ENCODE results near the gene DTNBP1.
"Not testable (repeated sequence)": the region's sequence is repeated elsewhere in the genome, so short reads cannot be mapped to it uniquely, and the experiment has no call there.

Gene DTNBP1

DNA sequence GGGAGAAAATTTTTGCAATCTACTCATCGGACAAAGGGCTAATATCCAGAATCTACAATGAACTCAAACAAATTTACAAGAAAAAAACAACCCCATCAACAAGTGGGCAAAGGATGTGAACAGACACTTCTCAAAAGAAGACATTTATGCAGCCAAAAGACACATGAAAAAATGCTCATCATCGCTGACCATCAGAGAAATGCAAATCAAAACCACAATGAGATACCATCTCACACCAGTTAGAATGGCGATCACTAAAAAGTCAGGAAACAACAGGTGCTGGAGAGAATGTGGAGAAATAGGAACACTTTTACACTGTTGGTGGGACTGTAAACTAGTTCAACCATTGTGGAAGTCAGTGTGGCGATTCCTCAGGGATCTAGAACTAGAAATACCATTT is 4.1 kb upstream of the DTNBP1 start:
- DNase-seq (ENCODE audit: low read depth): not testable (repeated sequence)

DNA sequence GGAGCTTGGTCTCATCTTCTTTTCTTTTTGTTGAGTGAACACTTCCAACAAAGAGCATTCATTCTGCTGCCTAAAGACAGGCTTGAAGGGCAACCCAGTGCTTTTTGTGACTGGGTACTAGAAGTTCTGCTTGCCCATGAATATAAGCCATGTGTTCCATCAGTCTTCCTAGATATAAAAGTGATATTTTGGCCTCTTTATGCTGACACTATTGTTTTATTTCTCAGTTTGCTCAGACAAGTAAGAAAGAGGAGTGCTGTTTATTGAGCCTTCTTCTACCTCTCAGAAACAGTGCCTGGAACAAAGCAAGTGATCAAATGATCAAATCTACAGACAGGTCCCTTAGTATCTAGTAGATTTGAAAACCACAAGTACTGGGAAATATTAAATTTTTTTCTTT is 2.4 kb upstream of the DTNBP1 start:
- no peak for DNase-seq (ENCODE audit: low read depth)

DNA sequence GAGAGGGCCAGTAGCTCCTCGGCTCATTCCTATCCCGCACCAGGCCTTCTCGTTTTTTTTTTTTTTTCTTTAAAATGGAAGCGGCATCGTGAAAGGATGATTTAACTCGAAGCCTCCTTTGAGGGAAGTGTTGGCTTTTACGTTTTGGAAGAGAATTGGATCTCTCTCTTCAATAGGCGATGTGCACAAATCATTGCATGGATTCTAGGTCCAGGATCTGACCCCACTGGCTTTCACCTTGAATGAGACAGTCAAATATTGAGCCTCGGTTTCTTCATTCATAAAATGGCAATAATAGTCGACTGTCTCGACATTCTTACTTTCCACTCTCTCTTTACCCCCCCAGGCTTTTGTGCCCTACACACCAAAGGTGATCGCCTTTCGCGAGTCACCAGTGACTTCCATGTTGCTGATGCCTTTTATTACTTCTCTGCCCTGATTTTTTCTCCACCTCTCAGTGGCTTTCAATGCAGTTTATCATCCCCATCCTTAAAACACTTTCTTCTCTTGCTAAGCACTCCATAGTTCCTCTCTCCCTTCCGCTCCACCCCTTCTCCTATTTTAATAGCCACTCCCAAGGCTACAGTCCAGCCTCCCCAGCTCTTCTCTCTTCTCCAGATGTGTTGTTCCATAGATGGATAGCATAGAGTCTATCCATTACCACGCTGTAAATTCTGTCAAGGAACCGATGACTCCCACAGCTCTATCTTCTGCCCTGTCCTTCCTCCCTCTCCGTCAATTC is 473 bp upstream of the DTNBP1 start:
- DNase-seq (ENCODE audit: low read depth): no peak

DNA sequence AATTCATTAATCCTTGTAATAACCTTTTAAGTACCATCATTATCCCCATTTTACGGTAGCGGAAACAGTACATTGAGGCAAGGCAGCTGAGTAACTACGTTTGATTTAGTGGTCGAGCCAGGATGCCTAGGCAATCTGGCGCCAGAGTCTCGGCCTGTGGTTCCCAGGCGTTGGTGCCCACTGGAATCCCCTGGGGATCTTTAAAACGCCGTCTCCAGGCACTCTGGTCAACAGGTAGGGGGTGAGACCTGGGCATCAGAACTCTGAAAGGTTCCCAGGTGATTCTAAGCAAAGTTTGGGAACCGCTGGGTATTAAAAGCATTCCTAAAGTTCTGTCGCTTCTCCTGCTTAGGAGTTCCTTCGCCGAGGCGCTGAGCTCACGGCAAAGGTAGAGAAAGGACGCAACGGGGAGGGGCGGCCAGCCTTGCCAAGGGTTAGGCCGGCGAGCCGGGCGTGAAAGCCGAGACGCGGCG is 939 bp downstream of the DTNBP1 start:
- no peak for DNase-seq (ENCODE audit: low read depth)

DNA sequence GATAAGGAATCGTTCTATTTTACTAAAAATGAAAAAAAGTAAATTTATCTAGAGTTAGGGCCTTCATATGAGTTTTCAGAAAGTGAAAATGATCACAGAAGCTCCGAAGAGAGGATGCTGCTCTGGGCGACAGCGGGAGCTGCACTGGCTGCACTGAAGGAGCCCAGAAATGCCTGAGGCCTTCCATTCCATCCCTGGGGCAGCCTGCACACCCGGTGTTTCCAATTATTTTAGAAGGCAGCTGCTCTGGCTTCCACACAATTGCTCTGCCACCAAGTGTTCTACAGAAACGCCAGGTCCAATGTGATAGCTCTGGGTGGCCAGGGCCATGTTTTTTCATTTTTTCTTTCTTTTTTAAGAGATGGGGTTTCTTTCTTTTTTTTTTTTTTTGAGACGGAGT is 3.6 kb downstream of the DTNBP1 start:
- no peak for DNase-seq (ENCODE audit: low read depth)

DNA sequence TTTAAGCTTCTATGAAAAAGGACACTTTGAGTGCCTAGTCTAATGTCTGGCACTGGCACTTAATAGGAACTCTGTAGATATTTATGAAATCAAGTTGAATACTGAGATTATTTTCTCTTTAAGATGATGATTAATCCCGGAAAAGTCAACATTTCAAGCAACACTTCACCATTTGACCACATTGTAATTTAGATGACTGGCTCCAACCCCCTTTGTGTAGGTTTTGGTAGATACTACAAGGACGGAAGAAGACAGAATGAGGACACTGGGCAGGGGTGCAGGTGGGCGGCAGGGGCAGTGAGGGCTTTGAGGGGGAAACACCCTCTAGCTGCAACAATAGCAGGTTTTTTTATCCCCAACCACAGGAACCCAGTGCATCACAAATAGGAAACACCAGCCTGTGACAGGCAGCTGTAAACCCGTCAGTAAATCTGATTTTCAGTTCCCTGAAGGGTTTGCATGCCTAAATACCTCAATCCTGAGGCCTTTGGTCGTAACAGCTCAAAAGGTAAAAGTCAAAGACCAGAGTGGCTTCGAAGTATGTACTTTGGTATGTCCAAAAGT is 4.6 kb downstream of the DTNBP1 start:
- no peak for DNase-seq (ENCODE audit: low read depth)

DNA sequence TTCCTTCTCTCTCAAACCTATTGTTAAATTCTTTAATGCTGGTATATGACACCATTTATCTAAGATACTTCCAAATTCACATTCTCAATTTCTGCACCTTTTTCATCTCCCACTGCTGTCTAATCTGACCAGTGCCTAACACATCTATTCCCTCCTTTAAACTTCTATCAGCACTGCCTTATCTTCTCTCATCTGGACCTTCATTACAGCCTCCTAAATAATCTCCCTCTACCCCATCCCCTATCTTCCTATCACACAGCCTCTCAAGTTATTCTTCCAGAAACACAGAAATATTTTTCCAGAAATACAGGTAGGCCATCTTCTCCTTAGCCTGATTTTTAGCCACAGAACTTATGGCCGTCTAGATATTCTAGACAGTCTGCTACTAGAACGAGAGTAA is 5.5 kb downstream of the DTNBP1 start:
- no peak for DNase-seq (ENCODE audit: low read depth)

DNA sequence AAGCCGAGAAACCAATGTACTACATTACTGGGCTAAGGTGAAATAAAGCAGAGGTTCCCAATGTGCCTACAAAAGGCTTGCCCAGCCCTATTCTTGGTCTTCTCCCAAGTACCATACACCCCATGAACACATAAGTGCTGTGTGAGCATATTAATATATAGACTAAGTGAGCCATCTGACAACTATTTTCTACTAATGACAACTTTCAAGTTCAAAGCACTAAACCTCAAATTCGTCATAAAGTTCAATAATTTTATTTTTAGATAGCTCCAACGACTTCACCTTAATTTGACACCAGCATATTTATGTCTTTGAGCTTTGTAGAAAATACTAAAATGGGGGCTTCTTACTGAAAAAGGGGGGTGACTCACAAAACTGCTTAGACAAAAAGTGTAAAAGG is 6.7 kb downstream of the DTNBP1 start:
- DNase-seq (ENCODE audit: low read depth): no peak

DNA sequence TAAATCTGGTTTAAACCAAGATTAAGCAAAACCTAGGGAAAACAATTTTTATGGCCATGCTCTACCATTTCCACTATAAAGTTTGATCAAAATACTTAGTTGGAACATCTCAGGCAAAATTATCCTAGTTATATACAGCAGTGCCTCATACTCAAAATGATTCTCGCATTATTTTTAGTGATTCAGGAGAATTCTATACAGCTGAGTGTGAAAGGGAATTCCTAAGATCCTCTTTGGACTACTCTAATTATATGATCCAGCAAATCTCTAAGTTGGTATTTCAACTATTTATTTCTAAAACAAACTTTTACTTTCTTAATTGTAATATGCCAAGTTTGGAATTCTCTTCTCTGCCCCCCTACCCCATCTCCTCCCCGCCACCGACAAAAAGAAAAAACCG is 8.6 kb downstream of the DTNBP1 start:
- no peak for DNase-seq (ENCODE audit: low read depth)

DNA sequence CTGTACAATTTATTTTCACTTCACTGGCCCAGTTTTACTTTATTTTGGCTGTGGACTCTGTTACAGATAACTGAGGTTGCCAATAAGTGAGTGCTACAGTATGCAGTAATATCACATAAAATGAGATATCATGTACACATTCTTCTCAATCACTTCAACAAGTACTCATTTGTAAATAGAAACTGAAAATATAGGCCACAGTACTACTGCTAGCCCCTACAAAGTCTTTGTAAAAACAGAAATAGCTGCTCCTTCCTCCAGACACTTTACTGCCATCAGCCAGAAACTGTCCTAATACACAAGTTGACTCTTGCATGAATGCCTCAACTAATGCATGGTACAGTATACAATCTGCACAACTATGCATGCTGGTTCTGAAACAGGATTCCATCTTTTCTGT is 9.2 kb downstream of the DTNBP1 start:
- no peak for DNase-seq (ENCODE audit: low read depth)

DNA sequence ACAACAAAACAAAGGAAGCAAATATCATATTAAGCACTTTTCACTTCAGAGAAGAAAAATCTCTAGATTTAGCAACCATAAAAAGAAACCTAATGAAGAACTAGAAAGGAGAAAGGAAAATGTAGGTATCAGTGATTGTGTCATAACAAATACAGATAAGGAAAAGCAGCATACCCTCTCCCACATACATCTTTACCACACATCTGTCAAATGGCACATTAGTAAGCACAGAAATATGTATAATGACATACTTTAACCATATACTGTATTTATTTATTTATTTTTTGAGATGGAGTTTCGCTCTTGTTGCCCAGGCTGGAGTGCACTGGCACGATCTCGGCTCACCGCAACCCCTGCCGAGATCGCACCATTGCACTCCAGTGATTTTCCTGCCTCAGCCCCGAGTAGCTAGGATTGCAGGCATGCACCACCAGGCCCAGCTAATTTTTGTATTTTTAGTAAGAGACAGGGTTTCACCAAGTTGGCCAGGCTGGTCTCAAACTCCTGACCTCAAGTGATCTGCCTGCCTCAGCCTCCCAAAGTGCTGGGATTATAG is 12.7 kb downstream of the DTNBP1 start:
- not testable (repeated sequence) for DNase-seq (ENCODE audit: low read depth)

DNA sequence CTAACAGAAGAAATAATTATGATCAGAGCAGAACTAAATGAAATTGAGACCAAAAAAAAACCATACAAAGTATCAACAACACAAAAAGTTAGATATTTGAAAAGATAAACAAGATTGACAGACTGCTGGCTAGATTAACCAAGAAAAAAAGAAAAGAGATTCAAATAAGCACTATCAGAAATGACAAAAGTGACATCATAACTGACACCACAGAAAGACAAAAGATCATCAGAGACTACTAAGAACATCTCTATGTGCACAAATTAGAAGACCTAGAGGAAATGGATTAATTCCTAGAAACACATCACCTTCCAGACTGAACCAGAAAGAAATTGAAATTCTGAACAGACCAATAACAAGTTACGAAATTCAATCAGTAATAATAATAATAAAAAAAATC is 17.9 kb downstream of the DTNBP1 start:
- DNase-seq (ENCODE audit: low read depth): no peak

DNA sequence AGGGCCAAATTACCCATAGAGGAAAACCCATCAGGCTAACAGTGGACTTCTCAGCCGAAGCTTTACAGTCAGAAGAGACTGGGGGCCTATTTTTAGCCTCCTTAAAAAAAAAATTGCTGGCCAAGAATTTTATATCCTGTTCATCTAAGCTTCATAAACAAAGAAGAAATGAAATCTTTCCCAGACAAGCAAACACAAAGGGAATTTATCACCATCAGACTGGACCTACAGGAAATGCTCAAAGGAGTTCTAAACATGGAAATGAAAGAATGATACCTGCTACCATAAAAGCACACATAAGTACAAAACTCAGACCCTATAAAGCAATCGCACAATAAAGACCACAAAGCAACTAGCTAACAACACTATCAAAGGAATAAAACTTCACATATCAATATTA is 19.3 kb downstream of the DTNBP1 start:
- no peak for DNase-seq (ENCODE audit: low read depth)

DNA sequence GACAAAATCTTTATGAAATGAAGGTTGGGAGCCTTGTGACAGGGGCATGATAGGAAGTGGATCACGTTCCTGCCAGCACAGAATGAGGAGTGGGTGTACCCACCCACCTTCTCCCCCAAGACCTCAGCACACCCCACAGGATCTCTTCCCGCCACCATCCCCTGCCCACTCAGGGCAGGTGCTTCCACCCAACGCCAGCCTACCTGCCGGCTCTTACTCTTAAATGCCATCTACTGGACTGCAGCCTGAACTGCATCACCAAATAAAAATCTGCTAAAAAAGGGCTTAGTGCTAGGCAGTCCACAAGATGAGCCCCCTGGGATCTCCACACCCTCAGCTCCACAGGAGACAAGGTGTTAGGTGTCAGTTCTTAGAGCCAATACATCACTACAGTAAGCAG is 20.6 kb downstream of the DTNBP1 start:
- DNase-seq (ENCODE audit: low read depth): no peak

DNA sequence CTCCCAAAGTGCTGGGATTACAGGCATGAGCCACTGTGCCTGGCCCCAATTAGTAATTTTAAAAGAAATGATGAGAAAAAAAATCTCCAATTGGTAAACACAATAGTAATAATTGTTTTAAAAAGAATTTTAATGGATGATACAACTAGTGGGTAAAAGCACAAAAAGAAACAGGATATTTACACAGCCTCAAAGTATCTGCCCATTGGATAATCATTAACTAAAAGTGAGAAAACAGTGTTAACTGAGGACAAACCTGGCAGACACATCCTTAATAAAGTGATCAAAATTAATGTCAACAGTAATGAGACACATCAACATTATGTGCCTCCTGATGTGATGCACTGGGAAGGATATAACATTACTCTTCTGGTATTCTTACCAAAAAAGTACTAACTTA is 24.5 kb downstream of the DTNBP1 start:
- DNase-seq (ENCODE audit: low read depth): no peak

DNA sequence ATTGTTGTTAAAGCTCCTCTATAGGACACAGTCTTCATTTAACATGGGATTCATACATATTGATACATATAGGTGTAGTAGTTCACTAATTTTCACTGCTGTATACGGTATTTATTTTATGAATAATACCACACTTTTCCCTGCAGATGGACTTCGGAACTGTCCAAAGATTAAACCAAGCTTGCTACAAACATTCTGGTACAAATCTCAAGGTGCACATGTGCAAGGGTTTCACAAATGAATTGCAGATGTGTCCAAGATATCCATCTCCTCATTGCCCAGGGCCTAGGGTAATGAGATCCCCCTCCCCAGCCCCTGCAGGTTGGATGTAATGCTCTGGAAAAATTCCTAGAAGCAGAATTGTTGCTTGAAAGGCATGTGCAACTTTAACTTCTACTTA is 31.4 kb downstream of the DTNBP1 start:
- no peak for DNase-seq (ENCODE audit: low read depth)

DNA sequence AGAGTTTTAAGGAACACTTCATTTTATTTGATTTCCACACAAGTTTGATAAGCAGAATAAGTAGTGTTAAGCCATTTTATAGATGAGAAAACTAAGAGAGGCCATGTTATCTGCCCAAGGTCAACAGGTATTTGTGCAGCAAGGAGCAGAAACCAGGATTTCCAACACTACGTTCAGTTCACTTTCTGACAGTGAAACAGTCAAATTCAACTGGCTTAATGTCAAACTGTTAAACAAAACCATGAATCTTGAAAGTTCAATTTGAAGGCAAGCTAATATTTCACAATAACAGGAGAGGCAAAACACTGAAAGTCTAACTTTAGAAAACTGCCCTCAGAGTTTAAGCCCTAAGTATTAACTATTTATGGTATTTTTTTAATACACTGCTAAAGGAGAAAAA is 32.6 kb downstream of the DTNBP1 start:
- DNase-seq (ENCODE audit: low read depth): no peak

DNA sequence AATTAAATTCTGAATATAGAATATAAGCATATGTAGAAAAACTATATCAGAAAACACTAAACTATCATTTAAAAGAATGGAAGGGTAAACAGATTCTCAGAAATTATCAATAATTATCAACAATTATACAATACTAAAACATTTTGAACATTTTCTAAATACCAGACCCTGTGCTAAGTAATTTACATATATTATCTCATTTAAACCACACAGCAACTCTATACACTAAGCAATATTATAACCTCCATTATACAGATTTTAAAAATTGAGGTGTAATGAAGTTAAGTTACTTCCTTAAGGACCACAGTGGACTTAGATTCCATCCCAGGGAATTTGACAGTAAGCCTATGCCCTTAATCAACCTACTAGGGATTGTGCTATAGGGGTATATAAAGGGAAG is 33.3 kb downstream of the DTNBP1 start:
- no peak for DNase-seq (ENCODE audit: low read depth)

DNA sequence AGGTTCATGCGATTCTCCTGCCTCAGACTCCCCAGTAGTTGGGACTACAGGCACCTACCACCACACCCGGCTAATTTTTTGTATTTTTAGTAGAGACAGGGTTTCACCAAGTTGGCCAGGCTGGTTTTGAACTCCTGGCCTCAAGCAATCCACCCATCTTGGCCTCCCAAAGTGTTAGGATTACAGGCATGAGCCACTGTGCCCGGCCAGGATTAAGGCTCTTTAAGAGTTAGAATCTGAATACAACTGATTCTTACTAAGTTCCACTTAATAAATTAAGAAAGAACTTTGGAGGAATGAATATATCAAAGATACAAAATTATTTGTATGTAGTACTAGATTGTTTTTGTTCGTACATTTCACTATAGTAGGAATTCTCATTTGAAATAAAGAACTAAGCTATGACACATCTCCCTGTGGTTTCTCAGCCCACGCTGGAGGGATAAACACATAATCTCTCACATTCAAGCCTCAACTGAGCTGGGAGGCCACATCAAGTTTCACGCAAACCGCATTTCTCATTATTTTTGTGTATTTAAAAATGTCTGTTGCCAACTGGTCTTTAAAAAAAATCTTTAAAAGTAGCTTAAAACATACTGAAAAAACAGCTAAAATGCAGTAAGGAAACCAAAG is 34.2 kb downstream of the DTNBP1 start:
- DNase-seq (ENCODE audit: low read depth): peak; percentile 26

DNA sequence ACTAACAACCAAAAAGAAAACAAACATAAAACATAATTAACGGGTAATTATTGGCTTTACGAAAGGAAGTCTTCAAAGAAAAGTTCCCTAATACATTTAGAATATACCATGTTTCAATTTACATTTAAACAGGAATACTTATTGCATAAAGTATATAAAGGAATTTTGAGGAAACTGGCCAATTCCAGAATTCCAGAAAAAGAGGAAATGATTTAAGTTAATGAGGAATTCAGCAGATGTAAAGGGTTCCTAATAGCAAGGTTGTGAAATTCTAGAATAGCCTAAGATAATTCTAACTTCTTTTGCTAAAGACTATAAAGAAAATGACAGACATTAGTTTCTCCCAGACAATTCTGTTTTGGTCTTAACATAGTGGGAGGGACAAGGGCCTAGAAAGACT is 35.0 kb downstream of the DTNBP1 start:
- no peak for DNase-seq (ENCODE audit: low read depth)

DNA sequence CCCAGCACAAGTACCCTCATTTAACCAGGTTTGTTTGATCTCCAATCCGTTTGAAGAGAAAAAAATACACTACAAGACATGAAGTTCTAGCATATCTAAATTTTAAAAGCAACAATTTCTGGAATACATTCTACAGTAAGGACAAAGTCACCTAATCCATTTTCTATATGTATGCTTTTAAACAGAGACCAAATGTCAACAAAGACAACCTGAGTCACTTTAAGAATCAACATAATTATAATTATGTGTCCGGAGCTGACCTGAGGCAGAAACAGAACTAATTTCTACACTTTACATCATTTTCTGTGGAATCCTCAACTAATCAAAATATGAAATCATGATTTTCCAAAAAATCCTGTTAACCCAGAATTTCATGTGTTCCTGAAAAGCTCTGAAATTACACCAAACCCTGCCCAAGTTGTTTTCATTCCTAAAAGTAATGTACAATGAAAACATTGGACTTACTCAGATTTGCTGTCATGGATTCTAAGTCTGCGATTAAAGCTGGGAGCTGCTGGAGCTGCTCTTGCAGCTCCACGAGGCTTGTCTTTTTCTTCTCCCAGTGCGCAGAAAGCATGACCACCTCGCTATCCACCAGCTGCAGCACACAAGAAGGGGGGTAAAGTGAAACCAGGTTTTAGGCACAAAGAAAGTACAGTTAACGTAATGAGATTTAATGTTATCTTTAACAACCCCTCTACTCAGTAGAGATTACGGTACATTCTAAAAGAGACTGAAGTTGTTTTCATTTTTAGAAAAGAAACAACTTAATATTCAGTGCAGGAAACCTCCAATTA is 35.8 kb downstream of the DTNBP1 start:
- DNase-seq (ENCODE audit: low read depth): no peak

DNA sequence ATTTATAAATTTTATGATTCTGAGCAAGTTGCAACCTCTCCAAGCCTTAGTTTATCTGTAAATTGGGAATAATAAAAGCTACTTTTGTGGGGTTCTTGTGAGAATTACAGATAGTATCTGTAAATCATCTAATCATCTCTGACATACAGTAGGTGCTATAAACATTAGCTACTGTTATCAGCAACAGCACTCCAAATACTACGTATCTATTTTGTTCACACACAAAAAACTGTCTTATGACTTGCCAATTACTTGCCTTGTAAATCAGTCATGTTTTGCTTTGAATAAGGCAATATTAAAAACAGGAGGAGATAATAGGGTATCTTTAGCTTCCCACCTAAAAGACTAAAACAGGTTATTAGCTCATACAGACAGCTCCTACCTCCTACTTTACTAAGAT is 36.7 kb downstream of the DTNBP1 start:
- no peak for DNase-seq (ENCODE audit: low read depth)
